Thoracic aorta (tissue), 2 donors: ENCODE results near the gene CD2BP2. TPM values are rescaled to one million over a fixed set of nuclear protein-coding genes. Genes with fewer than 3 reads are reported as not detected.

ENCODE experiments used
- ATAC-seq: fragments of 150-250 bp; one replicate; pipeline ENCODE4 v1.8.0; 2017; ENCODE audit warnings: low read depth; ENCODE audit not compliant: insufficient number of reproducible peaks, low FRiP score
- DNase-seq: peaks from one replicate; pipeline ENCODE4 v3.0.0-alpha.2; 2020; ENCODE audit warnings: low spot score
- H3K27ac ChIP-seq, 2 donors: fragments of 200-600 bp; sonication (generic); 1 replicate in 1 of 2; 2 replicates in 1 of 2; pipeline ENCODE4 v1.5.1; 2016; ENCODE audit warnings: mild to moderate bottlenecking in 2 of 2, moderate library complexity in 2 of 2
- H3K27me3 ChIP-seq: fragments of 200-600 bp; sonication (generic); replicated peaks from 2 replicates; pipeline ENCODE4 v1.6.0; 2016; ENCODE audit warnings: mild to moderate bottlenecking; ENCODE audit not compliant: insufficient read depth
- H3K36me3 ChIP-seq: fragments of 200-600 bp; sonication (generic); one replicate; pipeline ENCODE4 v1.5.1; 2016
- H3K4me1 ChIP-seq, 2 donors: fragments of 200-600 bp; sonication (generic); 1 replicate in 1 of 2; 2 replicates in 1 of 2; pipeline versions ENCODE4 v1.5.1 to v1.6.0; 2016; ENCODE audit warnings: low read depth in 2 of 2, mild to moderate bottlenecking in 1 of 2; ENCODE audit not compliant: control insufficient read depth in 1 of 2
- H3K4me3 ChIP-seq: fragments of 200-600 bp; sonication (generic); 2 replicates; pipeline ENCODE4 v1.5.1; 2016; ENCODE audit warnings: mild to moderate bottlenecking
- H3K9me3 ChIP-seq: fragments of 200-600 bp; sonication (generic); 2 replicates; pipeline ENCODE4 v1.5.1; 2016
- total RNA-seq, 2 donors: library from RNA; depleted of rRNA; stranded (reverse); fragments of >200 nt; gene quantifications; one replicate each; pipeline versions ENCODE4 v1.1.0 to v1.2.3, GENCODE V29; 2016
- TF ChIP-seq, protein P1 (sequence below): fragments of 200-600 bp; sonication (generic); IDR thresholded peaks from one replicate; pipeline ENCODE4 v1.5.1; 2019; ENCODE audit warnings: antibody characterized with exemption

The CD2BP2 gene
- total RNA-seq, 2 donors from 2014 or later = 31.4 to 52.0 TPM

DNA sequence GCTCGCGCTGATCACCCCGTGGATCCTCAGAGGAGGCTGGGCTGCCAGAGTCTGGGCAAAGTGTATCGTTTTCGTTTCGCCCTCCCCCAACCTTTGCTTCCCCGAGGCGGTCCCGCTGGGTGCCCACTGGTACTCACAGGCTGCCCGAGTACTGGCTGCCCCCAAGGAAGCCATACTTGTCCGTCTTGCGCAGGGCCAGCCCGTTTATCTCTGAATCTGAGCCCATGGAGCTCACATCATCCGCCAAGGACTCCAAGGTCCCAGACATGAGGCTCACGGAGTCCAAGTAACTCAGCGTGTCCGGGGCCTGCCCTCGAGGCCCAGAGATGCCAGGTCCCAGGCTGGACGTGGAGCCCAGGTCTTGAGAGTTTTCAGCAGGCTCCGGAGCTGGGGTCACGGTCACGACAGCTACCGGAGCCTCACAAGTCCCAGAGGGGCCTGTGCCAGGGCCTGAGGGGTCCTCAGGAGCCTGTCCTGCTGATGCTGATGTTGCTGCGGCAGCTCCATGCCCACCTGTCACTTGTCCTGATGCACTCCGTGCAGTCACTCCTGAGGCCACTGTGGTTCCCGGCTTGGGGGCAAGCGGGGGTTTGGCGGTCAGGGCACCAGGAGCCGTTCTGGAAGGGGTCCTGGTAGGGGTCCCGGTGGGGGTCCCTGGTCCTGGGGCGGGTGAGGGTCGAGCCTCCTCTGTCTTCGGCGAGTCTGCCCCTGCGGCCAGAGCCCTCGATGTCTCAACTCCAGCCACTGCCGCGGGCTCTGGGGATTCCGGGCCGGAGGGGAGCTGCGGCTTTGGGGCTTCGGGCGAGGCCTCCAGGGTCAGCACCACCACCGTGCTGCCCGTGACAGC, 14.2 kb upstream of the CD2BP2 start:
- DNase-seq (no peak), ATAC-seq (no peak)
- TF ChIP-seq, protein P1, sequence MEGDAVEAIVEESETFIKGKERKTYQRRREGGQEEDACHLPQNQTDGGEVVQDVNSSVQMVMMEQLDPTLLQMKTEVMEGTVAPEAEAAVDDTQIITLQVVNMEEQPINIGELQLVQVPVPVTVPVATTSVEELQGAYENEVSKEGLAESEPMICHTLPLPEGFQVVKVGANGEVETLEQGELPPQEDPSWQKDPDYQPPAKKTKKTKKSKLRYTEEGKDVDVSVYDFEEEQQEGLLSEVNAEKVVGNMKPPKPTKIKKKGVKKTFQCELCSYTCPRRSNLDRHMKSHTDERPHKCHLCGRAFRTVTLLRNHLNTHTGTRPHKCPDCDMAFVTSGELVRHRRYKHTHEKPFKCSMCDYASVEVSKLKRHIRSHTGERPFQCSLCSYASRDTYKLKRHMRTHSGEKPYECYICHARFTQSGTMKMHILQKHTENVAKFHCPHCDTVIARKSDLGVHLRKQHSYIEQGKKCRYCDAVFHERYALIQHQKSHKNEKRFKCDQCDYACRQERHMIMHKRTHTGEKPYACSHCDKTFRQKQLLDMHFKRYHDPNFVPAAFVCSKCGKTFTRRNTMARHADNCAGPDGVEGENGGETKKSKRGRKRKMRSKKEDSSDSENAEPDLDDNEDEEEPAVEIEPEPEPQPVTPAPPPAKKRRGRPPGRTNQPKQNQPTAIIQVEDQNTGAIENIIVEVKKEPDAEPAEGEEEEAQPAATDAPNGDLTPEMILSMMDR = no peak
- Histone ChIP-seq H3K27me3 (no peaks in the 10 kb centered on the region), H3K9me3 (no peaks in the 10 kb centered on the region), H3K4me1 (peaks cover 24 to 25% of the 10 kb centered on the region in 2 donors), H3K4me3 (peak overlapping the region; percentile 93), H3K36me3 (peaks cover 5% of the 10 kb centered on the region), H3K27ac (peak overlapping the region; percentile 41 to 62)

DNA sequence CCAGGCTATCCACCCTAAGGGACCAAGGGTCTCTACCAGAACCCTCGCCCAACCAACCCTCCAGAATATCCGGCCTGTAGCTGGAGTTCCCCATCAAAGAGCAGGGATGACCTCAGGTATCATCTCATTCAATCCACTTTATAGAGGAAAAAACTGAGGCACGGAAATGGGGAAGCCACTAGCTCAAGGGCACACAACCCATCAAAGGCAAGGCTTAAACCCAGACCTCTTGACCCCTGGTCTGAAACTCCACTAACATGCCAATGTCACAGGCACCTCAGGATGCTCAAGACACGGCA, 13.6 kb upstream of the CD2BP2 start:
- DNase-seq (no peak), ATAC-seq (no peak)
- Histone ChIP-seq H3K27me3 (no peaks in the 10 kb centered on the region), H3K27ac (peak overlapping the region; percentile 27 to 62), H3K9me3 (no peaks in the 10 kb centered on the region), H3K4me3 (peak overlapping the region; percentile 93), H3K36me3 (peaks cover 5% of the 10 kb centered on the region), H3K4me1 (peaks cover 24 to 25% of the 10 kb centered on the region in 2 donors)
- TF ChIP-seq, protein P1 = no peak

DNA sequence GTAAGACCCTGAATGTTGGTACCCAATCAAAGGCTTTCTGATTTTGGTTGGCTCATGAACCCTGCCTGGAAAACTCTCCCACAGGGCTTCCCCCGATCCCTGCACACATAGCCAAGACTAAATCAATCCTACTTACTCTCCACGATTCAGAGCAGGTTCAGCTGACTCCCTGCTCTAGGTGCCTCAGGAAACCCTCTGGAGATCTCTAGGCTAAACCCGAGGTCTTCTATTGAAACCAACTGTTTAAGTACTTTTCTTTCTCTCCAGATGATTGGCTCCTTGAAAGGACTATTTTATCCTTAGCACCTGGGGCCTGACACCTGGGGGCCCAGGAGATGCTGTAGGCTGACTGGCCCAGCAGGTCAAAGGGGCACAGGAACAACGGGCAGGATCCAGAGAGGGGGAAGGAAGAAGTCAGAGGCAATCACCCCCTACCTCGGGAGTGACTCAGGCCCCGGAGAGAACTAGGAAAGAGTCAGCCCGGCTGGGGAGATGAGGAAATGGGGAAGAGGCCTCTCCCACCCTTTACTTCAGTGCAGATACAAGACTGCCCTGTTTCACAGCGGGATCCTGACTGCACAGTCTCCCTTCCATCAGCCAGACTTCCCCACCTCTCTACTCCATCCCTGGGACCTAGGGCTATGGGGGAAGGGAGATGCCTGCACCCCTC, 13.1 kb upstream of the CD2BP2 start:
- H3K9me3 ChIP-seq = no peaks in the 10 kb centered on the region
- ATAC-seq = no peak
- peaks cover 24 to 25% of the 10 kb centered on the region in 2 donors for H3K4me1 ChIP-seq
- no peak for DNase-seq
- H3K36me3 ChIP-seq = peaks cover 5% of the 10 kb centered on the region
- peak overlapping the region; percentile 93 for H3K4me3 ChIP-seq
- H3K27ac ChIP-seq = peak overlapping the region; percentile 27 to 62
- H3K27me3 ChIP-seq = no peaks in the 10 kb centered on the region
- TF ChIP-seq, protein P1 = no peak

DNA sequence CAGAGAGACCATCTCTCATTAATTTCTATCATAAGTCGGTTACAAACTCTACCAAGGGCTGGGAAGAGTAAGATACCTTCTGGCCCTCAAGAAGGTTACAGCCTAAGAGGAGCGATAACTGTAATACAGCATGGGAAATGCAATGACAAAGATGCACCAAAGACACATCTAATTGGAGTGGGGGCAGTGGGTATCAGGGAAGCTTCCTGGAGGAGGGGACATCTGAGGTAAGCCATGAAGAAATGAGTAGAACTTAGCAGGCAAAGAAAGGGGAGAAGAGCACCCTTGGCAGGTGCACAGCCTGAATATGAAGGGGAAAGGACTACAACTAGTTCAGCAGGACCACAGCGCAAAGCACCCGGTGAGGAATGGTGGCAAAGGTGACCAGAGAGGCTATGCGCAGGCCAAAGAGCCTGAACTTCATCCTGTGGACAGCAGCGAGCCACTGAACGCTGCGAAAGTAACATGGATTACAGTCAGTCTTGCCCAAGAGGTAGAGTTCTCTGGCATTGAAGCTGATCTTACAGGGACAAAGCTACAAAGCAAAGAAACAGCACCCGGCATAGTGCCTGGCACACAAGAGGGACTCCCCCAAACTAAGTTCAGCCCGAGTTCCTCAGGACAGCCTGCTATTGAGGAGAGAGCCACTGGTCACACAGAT, 12.4 kb upstream of the CD2BP2 start:
- ATAC-seq (no peak), DNase-seq (no peak)
- H3K9me3 ChIP-seq = no peaks in the 10 kb centered on the region
- peak overlapping the region; percentile 93 for H3K4me3 ChIP-seq
- H3K27ac ChIP-seq = peak overlapping the region in 1 of 2 donors; percentile 62
- H3K27me3 ChIP-seq = no peaks in the 10 kb centered on the region
- peaks cover 24 to 25% of the 10 kb centered on the region in 2 donors for H3K4me1 ChIP-seq
- H3K36me3 ChIP-seq = peaks cover 13% of the 10 kb centered on the region
- TF ChIP-seq, protein P1 = no peak

DNA sequence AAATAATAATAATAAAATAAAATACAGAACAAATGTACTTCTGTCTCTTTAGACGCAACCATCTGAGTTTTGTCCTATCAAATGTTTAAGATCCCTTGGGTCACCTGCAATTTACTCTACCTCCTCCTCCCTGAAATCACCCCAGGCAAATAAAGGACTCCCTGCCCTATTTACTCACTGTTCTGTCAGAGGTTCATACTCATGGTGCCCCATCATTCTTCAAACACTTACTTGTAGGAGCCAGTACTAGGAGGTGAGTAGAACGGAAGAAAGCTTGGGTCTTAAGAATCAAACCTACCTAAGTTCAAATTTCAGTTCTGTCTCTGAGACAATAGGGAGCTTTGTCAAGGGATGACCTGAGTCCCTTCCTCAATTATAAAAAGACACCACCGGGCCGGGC, 11.4 kb upstream of the CD2BP2 start:
- no peaks in the 10 kb centered on the region for H3K9me3 ChIP-seq
- peaks cover 16% of the 10 kb centered on the region for H3K36me3 ChIP-seq
- ATAC-seq (no peak), DNase-seq (no peak)
- no peaks in the 10 kb centered on the region for H3K27me3 ChIP-seq
- H3K27ac ChIP-seq = no peak overlapping the region
- no peak overlapping the region for H3K4me3 ChIP-seq
- peaks cover 23 to 24% of the 10 kb centered on the region in 2 donors for H3K4me1 ChIP-seq
- TF ChIP-seq, protein P1 = no peak
